ENCODE results near the gene LBX2. TPM values are rescaled to one million over a fixed set of nuclear protein-coding genes. Genes with fewer than 3 reads are reported as not detected.

LBX2 gene
- total RNA-seq, 4 donors from 2014 or later = 2.9 TPM; not detected in 3

GRCh38 chr2:74529357-74530238 lies 30.2 kb upstream of the LBX2 start, which contains the start of the genes AUP1 and HTRA2:
Gene AUP1 (minus strand): TSS chr2:74529706. CDS start chr2:74529629, 77 bp downstream.
Gene HTRA2 (plus strand): TSS chr2:74529933. CDS start chr2:74530007, 74 bp downstream.
- Histone ChIP-seq H3K36me3 (no peaks in the 10 kb centered on the region), H3K4me3 (peak within 1 kb of the TSS; percentile 69 to 84), H3K27ac (peak within 1 kb of the TSS; percentile 75 to 88), H3K27me3 (no peaks in the 10 kb centered on the region), H3K9me3 (no peaks in the 10 kb centered on the region), H3K4me1 (peaks cover 0 to 8% of the 10 kb centered on the region in 2 donors)
- peak; percentile 14 to 85 for TF ChIP-seq POLR2A (IDR thresholded peaks at IDR 0.05)
- TF ChIP-seq, protein P1, sequence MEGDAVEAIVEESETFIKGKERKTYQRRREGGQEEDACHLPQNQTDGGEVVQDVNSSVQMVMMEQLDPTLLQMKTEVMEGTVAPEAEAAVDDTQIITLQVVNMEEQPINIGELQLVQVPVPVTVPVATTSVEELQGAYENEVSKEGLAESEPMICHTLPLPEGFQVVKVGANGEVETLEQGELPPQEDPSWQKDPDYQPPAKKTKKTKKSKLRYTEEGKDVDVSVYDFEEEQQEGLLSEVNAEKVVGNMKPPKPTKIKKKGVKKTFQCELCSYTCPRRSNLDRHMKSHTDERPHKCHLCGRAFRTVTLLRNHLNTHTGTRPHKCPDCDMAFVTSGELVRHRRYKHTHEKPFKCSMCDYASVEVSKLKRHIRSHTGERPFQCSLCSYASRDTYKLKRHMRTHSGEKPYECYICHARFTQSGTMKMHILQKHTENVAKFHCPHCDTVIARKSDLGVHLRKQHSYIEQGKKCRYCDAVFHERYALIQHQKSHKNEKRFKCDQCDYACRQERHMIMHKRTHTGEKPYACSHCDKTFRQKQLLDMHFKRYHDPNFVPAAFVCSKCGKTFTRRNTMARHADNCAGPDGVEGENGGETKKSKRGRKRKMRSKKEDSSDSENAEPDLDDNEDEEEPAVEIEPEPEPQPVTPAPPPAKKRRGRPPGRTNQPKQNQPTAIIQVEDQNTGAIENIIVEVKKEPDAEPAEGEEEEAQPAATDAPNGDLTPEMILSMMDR (IDR thresholded peaks at IDR 0.05) = peak in 1 of 4 experiments; percentile 23
- intact Hi-C loops (cut with DNase I; ENCODE audit: low total_unique reads) = no loop called here
- peak; percentile 98 for DNase-seq

- DNase-seq = no peak
- intact Hi-C loops (cut with DNase I; ENCODE audit: low total_unique reads) = no loop called here
- Histone ChIP-seq H3K36me3 (no peaks in the 10 kb centered on the region), H3K9me3 (no peaks in the 10 kb centered on the region), H3K27ac (peak overlapping the region; percentile 75 to 88), H3K27me3 (no peaks in the 10 kb centered on the region), H3K4me1 (peaks cover 0 to 8% of the 10 kb centered on the region in 2 donors), H3K4me3 (peak overlapping the region; percentile 69 to 84)
- TF ChIP-seq, protein P1 (IDR thresholded peaks at IDR 0.05) = no peak
These were observed 29.4 kb upstream of the LBX2 start for GRCh38 chr2:74528600-74529356.

- DNase-seq = no peak
- Histone ChIP-seq H3K4me3 (no peak overlapping the region), H3K27ac (no peak overlapping the region), H3K4me1 (peaks cover 0 to 8% of the 10 kb centered on the region in 2 donors), H3K9me3 (no peaks in the 10 kb centered on the region), H3K36me3 (no peaks in the 10 kb centered on the region), H3K27me3 (no peaks in the 10 kb centered on the region)
- intact Hi-C loops (cut with DNase I; ENCODE audit: low total_unique reads) = no loop called here
- TF ChIP-seq, protein P1 (IDR thresholded peaks at IDR 0.05) = no peak
- no peak for TF ChIP-seq POLR2A (IDR thresholded peaks at IDR 0.05)
These were observed 28.3 kb upstream of the LBX2 start for GRCh38 chr2:74527741-74528140.

DNA sequence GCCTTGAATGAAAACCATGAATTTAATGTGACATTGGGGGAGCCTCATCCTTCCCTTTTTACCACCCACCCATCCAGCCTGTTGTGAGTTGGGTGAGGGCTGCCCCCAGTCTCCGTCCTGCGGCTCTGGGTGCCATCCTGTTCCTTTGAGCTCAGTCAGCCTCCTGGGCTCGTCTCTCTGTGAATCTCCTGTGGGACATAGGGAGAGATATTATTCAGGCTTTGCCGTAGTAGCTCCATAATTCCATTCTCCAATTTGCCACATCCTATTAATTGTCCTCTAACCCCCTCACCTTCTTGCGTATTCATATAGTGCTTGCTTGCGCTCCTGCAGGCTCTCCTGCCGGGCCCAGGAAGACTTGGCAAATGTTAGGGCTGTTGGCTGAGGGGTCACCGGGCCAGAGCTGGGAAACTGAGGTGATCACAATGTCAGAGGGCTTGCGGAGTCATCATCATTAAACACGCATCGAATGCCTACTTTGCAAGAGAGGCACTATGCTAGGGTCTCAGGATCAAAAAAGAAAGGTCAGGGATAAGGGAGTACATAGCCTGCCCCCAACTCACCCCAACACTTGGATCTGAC lies 27.3 kb upstream of the LBX2 start:
- H3K27ac ChIP-seq = no peak overlapping the region
- no peak overlapping the region for H3K4me3 ChIP-seq
- DNase-seq = no peak
- intact Hi-C loops (cut with DNase I; ENCODE audit: low total_unique reads) = no loop called here
- H3K27me3 ChIP-seq = no peaks in the 10 kb centered on the region
- TF ChIP-seq, protein P1 (IDR thresholded peaks at IDR 0.05) = no peak
- TF ChIP-seq POLR2A (IDR thresholded peaks at IDR 0.05) = no peak
- H3K36me3 ChIP-seq = no peaks in the 10 kb centered on the region
- no peaks in the 10 kb centered on the region for H3K9me3 ChIP-seq
- peaks cover 0 to 8% of the 10 kb centered on the region in 2 donors for H3K4me1 ChIP-seq

Data from uterus (tissue), 4 donors.